Thyroid gland (tissue), 4 donors: Measurements from ENCODE around the gene ABLIM1. TPM values are rescaled to one million over a fixed set of nuclear protein-coding genes. Genes with fewer than 3 reads are reported as not detected.

Experiments used
- DNase-seq, 2 donors: peaks; one replicate each; pipeline ENCODE4 v3.0.0-alpha.2; 2019
- H3K27ac ChIP-seq, 3 donors: fragments of 200-600 bp; sonication (generic); 1 replicate in 2 of 3; 2 replicates in 1 of 3; pipeline ENCODE4 v1.5.1; 2016 to 2019; ENCODE audit warnings: mild to moderate bottlenecking in 1 of 3, moderate library complexity in 1 of 3
- H3K27me3 ChIP-seq: fragments of 200-600 bp; sonication (generic); one replicate; pipeline ENCODE4 v1.5.1; 2019
- H3K36me3 ChIP-seq, 2 donors: fragments of 200-600 bp; sonication (generic); one replicate each; pipeline ENCODE4 v1.5.1; 2016 to 2019
- H3K4me1 ChIP-seq, 2 donors: fragments of 200-600 bp; sonication (generic); one replicate each; pipeline ENCODE4 v1.5.1; 2017 to 2019
- H3K4me3 ChIP-seq, 3 donors: fragments of 200-600 bp; sonication (generic); replicated peaks in 1 of 3; 1 replicate in 2 of 3; 2 replicates in 1 of 3; pipeline ENCODE4 v1.5.1; 2016; ENCODE audit warnings: mild to moderate bottlenecking in 1 of 3
- H3K9me3 ChIP-seq: fragments of 200-600 bp; sonication (generic); one replicate; pipeline ENCODE4 v1.5.1; 2017
- CTCF ChIP-seq, 6 experiments: fragments of 200-600 bp in 3 of 6; fragments of 450-650 bp in 3 of 6; sonication (generic) in 3 of 6; IDR thresholded peaks; one replicate each; pipeline ENCODE4 v1.5.1; 2016 to 2019; ENCODE audit warnings: antibody characterized with exemption in 6 of 6, mild to moderate bottlenecking in 2 of 6, inconsistent platforms in 1 of 6, moderate library complexity in 1 of 6
- POLR2A ChIP-seq, 2 donors: fragments of 450-650 bp; IDR thresholded peaks; one replicate each; pipeline ENCODE4 v1.6.1; 2017; ENCODE audit warnings: antibody characterized with exemption in 2 of 2, mild to moderate bottlenecking in 2 of 2, moderate library complexity in 1 of 2
- WGBS, 2 donors: methylation state at CpG; one replicate each; pipeline ENCODE4 v1.1.5; 2017; 5-methylcytosine and 5-hydroxymethylcytosine counted together
- intact Hi-C: fragments of 100-400 bp; cut with DNase I; formaldehyde crosslinking; loops from one replicate; pipeline ENCODE4 v1.15.1; 2023
- total RNA-seq, 4 donors: library from RNA; depleted of rRNA; stranded (reverse); fragments of >200 nt; gene quantifications; one replicate each; pipeline ENCODE4 v1.2.3, GENCODE V29; 2016

The ABLIM1 gene
- total RNA-seq, 4 donors from 2014 or later = 225 to 404 (median 382) TPM

GRCh38 chr10:114650831-114651230 lies 7.2 kb downstream of the ABLIM1 start:
- TF ChIP-seq POLR2A (IDR thresholded peaks at IDR 0.05) (no peak), CTCF (IDR thresholded peaks at IDR 0.05) (no peak)
- H3K36me3 ChIP-seq = no peaks in the 10 kb centered on the region
- intact Hi-C loops = no loop called here
- H3K4me3 ChIP-seq = no peak overlapping the region
- 90 to 93% methylated on average over 9 of the region's 9 CpGs for WGBS, 2 donors
- peaks cover 23 to 33% of the 10 kb centered on the region in 2 donors for H3K4me1 ChIP-seq
- no peak overlapping the region for H3K27ac ChIP-seq
- no peaks in the 10 kb centered on the region for H3K9me3 ChIP-seq
- DNase-seq = no peak
- no peaks in the 10 kb centered on the region for H3K27me3 ChIP-seq

DNA sequence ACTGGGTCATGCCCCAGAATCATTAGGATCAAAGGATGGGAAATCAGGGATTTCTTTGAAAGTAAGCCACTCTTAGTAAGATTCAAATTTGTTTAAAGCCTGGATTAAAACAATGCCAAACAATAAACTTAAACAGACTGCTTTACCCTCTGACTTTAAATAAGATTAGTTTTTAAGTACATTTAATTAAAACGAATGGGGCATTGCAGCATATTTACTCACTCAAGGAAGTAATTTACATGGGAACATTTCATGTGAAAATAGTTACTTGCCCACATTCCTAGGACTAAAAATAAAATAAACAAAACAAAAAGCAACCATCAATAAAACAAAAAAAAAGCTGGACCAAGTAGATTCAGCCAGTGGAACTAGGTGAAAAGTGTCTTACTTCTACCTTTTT lies 7.8 kb downstream of the ABLIM1 start:
- no peaks in the 10 kb centered on the region for H3K36me3 ChIP-seq
- WGBS, 2 donors = 36 to 71% methylated on average over 1 of the region's 1 CpG
- H3K4me1 ChIP-seq = peaks cover 19 to 28% of the 10 kb centered on the region in 2 donors
- H3K27me3 ChIP-seq = no peaks in the 10 kb centered on the region
- H3K9me3 ChIP-seq = no peaks in the 10 kb centered on the region
- peak overlapping the region in 1 of 3 donors; percentile 19 for H3K27ac ChIP-seq
- H3K4me3 ChIP-seq = no peak overlapping the region
- intact Hi-C loops = no loop called here
- DNase-seq = no peak
- TF ChIP-seq CTCF (IDR thresholded peaks at IDR 0.05) (no peak), POLR2A (IDR thresholded peaks at IDR 0.05) (no peak)

DNA sequence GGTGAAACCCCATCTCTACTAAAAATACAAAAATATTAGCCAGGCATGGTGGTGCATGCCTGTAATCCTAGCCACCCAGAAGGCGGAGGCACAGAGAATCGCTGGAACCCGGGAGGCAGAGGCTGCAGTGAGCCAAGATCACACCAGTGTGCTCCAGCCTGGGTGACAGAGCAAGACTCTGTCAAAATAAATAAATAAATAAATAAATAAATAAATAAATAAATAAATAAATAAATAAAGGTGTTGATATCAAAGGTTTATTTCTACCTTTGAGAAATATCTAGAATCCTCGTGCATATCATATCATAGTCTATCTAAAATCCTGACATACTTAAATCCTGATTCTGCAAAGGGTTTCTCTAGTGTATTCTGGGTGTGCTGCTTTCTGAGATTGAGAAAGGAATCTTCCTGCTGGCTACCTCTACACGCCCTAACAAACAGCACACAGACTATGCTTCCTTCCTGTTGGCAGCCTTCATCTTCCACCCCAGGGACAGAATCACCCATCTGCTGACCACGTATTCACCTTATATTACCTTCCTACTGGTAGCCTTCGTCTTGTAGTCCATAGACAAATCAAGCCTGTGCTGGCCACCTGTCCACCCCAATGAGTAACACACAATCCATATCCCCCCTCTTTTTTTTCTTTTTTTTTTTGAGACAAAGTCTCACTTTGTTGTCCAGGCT lies 8.7 kb downstream of the ABLIM1 start:
- no peaks in the 10 kb centered on the region for H3K36me3 ChIP-seq
- no peak for TF ChIP-seq POLR2A (IDR thresholded peaks at IDR 0.05)
- TF ChIP-seq CTCF (IDR thresholded peaks at IDR 0.05) = no peak
- peaks cover 10 to 19% of the 10 kb centered on the region in 2 donors for H3K4me1 ChIP-seq
- intact Hi-C loops = no loop called here
- no peak overlapping the region for H3K4me3 ChIP-seq
- H3K9me3 ChIP-seq = no peaks in the 10 kb centered on the region
- no peak for DNase-seq
- no peaks in the 10 kb centered on the region for H3K27me3 ChIP-seq
- peak overlapping the region in 1 of 3 donors; percentile 19 for H3K27ac ChIP-seq
- WGBS, 2 donors = 82 to 90% methylated on average over 7 of the region's 7 CpGs

- no peaks in the 10 kb centered on the region for H3K9me3 ChIP-seq
- H3K4me1 ChIP-seq = peaks cover 10 to 13% of the 10 kb centered on the region in 2 donors
- H3K27me3 ChIP-seq = no peaks in the 10 kb centered on the region
- no peak for DNase-seq
- intact Hi-C loops = no loop called here
- WGBS, 2 donors = 83 to 89% methylated on average over 8 of the region's 8 CpGs
- no peak overlapping the region for H3K27ac ChIP-seq
- no peaks in the 10 kb centered on the region for H3K36me3 ChIP-seq
- no peak overlapping the region for H3K4me3 ChIP-seq
- TF ChIP-seq POLR2A (IDR thresholded peaks at IDR 0.05) (no peak), CTCF (IDR thresholded peaks at IDR 0.05) (no peak)
These were observed 9.7 kb downstream of the ABLIM1 start for GRCh38 chr10:114648368-114648767.

DNA sequence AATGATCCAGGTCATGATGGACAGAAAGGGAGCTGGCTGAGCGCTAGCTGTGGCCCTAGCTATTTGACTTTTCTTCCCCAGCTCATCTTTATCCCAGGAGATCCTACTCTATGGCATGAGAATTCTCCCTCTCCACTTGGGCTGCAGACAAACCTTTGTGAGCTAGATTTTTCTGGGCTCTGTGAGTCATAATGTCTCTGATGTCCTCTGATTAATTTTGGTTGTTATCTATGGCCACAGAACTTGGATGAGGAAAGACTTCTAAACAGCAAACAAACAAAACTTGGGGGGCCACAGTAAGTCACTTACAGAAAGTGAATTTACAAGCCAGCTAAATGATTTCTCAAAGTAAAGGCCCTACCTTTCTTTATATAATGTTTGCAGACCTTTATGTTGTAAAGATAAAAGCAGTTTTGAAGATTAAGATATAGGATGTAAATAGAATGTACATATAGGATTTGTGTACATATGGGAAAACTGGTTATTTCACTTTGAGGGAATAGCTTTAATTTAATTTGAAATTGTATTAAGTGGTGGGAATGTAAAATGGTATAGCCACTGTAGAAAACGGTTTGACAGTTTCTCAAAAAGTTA lies 10.4 kb downstream of the ABLIM1 start:
- no peak overlapping the region for H3K27ac ChIP-seq
- H3K9me3 ChIP-seq = no peaks in the 10 kb centered on the region
- no peak for TF ChIP-seq POLR2A (IDR thresholded peaks at IDR 0.05)
- TF ChIP-seq CTCF (IDR thresholded peaks at IDR 0.05) = no peak
- H3K4me1 ChIP-seq = peaks cover 13 to 15% of the 10 kb centered on the region in 2 donors
- H3K36me3 ChIP-seq = no peaks in the 10 kb centered on the region
- no peak overlapping the region for H3K4me3 ChIP-seq
- 88 to 94% methylated on average over 2 of the region's 2 CpGs for WGBS, 2 donors
- intact Hi-C loops = no loop called here
- H3K27me3 ChIP-seq = no peaks in the 10 kb centered on the region
- no peak for DNase-seq
